Endodermal cell (in vitro differentiated cells): ENCODE measurements around the gene SRPX. TPM values are rescaled to one million over a fixed set of nuclear protein-coding genes. Genes with fewer than 3 reads are reported as not detected.

ENCODE experiments used
- DNase-seq: peaks from one replicate; pipeline ENCODE4 v3.0.0-alpha.2; 2017
- H3K27ac ChIP-seq: 2 replicates; pipeline ENCODE4 v1.5.1; 2013; ENCODE audit warnings: mild to moderate bottlenecking, low read depth, low read length, moderate library complexity
- H3K27me3 ChIP-seq: 2 replicates; pipeline ENCODE4 v1.6.1; 2013; ENCODE audit warnings: mild to moderate bottlenecking, low read length, moderate library complexity; ENCODE audit not compliant: insufficient read depth, control insufficient read depth, poor library complexity, severe bottlenecking
- H3K36me3 ChIP-seq: 2 replicates; pipeline ENCODE4 v1.7.0; 2013; ENCODE audit warnings: mild to moderate bottlenecking, low read length, moderate library complexity; ENCODE audit not compliant: control insufficient read depth, insufficient read depth
- H3K4me1 ChIP-seq: one replicate; pipeline ENCODE4 v1.7.0; 2013; ENCODE audit warnings: low read length; ENCODE audit not compliant: control insufficient read depth, insufficient read depth
- H3K4me3 ChIP-seq: 2 replicates; pipeline ENCODE4 v1.5.1; 2013; ENCODE audit warnings: mild to moderate bottlenecking, low read length, moderate library complexity
- H3K9ac ChIP-seq: 2 replicates; pipeline ENCODE4 v1.6.1; 2013; ENCODE audit warnings: mild to moderate bottlenecking, low read length, moderate library complexity; ENCODE audit not compliant: poor library complexity, severe bottlenecking; ENCODE audit errors: extremely low read depth
- H3K9me3 ChIP-seq: 2 replicates; pipeline ENCODE4 v1.6.1; 2013; ENCODE audit warnings: mild to moderate bottlenecking, low read length, moderate library complexity; ENCODE audit not compliant: control insufficient read depth
- H3K27ac Mint-ChIP-seq: 2 replicates; pipeline ENCODE4 v1.8.0; 2020; ENCODE audit warnings: mixed read lengths
- H3K27me3 Mint-ChIP-seq: 2 replicates; pipeline ENCODE4 v1.8.0; 2021; ENCODE audit warnings: mild to moderate bottlenecking, mixed read lengths; ENCODE audit not compliant: insufficient read depth
- H3K36me3 Mint-ChIP-seq: 2 replicates; pipeline ENCODE4 v1.8.0; 2020; ENCODE audit warnings: low read depth, mixed read lengths
- H3K4me1 Mint-ChIP-seq: 2 replicates; pipeline ENCODE4 v1.8.0; 2020; ENCODE audit warnings: mixed read lengths
- H3K4me3 Mint-ChIP-seq: 2 replicates; pipeline ENCODE4 v1.8.0; 2020; ENCODE audit warnings: mild to moderate bottlenecking, moderate library complexity, mixed read lengths
- H3K9me3 Mint-ChIP-seq: 2 replicates; pipeline ENCODE4 v1.8.0; 2020; ENCODE audit warnings: mild to moderate bottlenecking, mixed read lengths
- CTCF ChIP-seq: fragments of 200-600 bp; sonication (generic); conservative IDR thresholded peaks from 2 replicates; pipeline ENCODE4 v1.5.0; 2021; ENCODE audit warnings: antibody characterized with exemption, mild to moderate bottlenecking
- WGBS, 2 experiments: methylation state at CpG; one replicate each; pipeline versions ENCODE4 v1.1.5 to v1.1.7; 2013; ENCODE audit warnings: missing lambda C conversion rate in 2 of 2, mixed read lengths in 1 of 2; ENCODE audit not compliant: insufficient coverage in 1 of 2, insufficient read length in 1 of 2; 5-methylcytosine and 5-hydroxymethylcytosine counted together
- total RNA-seq, 2 donors: library from RNA; stranded (reverse); fragmentation: NEBNext Ultra II Directional in 1 of 2; extraction: Animal tissue kit (Norgen Biotek cat#: 25700) in 1 of 2; gene quantifications; 2 replicates in 1 of 2; 3 replicates in 1 of 2; pipeline ENCODE4 v1.2.1, GENCODE V29; 2021

Gene SRPX
- total RNA-seq, 2 donors from 2014 or later = 1.8 to 3.4 TPM

GRCh38 chrX:38249965-38250364 is 29.3 kb upstream of the SRPX start:
- Mint-ChIP-seq H3K4me3 (no peak overlapping the region), H3K27ac (no peak overlapping the region), H3K9me3 (peaks cover 47% of the 10 kb centered on the region), H3K36me3 (no peaks in the 10 kb centered on the region), H3K27me3 (no peaks in the 10 kb centered on the region), H3K4me1 (no peaks in the 10 kb centered on the region)
- Histone ChIP-seq H3K9ac (no peak overlapping the region), H3K27me3 (no peaks in the 10 kb centered on the region), H3K36me3 (no peaks in the 10 kb centered on the region), H3K9me3 (no peaks in the 10 kb centered on the region), H3K4me3 (no peak overlapping the region), H3K27ac (no peak overlapping the region), H3K4me1 (no peaks in the 10 kb centered on the region)
- no peak for DNase-seq
- no peak for TF ChIP-seq CTCF
- 89% methylated on average over 2 of the region's 2 CpGs; no CpG with 5 or more reads in 1 of the 2 experiments for WGBS, 2 experiments

- Histone ChIP-seq H3K4me3 (no peak overlapping the region), H3K27ac (no peak overlapping the region), H3K4me1 (no peaks in the 10 kb centered on the region), H3K27me3 (no peaks in the 10 kb centered on the region), H3K9ac (no peak overlapping the region), H3K9me3 (no peaks in the 10 kb centered on the region), H3K36me3 (no peaks in the 10 kb centered on the region)
- no peak overlapping the region for H3K4me3 Mint-ChIP-seq
- no peak for TF ChIP-seq CTCF
- H3K4me1 Mint-ChIP-seq = no peaks in the 10 kb centered on the region
- H3K27me3 Mint-ChIP-seq = no peaks in the 10 kb centered on the region
- DNase-seq = no peak
- WGBS, 2 experiments = 89% methylated on average over 2 of the region's 2 CpGs; no CpG with 5 or more reads in 1 of the 2 experiments
- H3K36me3 Mint-ChIP-seq = no peaks in the 10 kb centered on the region
- no peak overlapping the region for H3K27ac Mint-ChIP-seq
- peaks cover 45% of the 10 kb centered on the region for H3K9me3 Mint-ChIP-seq
Observed at GRCh38 chrX:38247051-38247450, 26.4 kb upstream of the SRPX start.

- H3K36me3 ChIP-seq = no peaks in the 10 kb centered on the region
- no peak for DNase-seq
- H3K9me3 Mint-ChIP-seq = peaks cover 35% of the 10 kb centered on the region
- no peak overlapping the region for H3K4me3 Mint-ChIP-seq
- H3K27me3 ChIP-seq = no peaks in the 10 kb centered on the region
- no peak overlapping the region for H3K4me3 ChIP-seq
- no peaks in the 10 kb centered on the region for H3K4me1 Mint-ChIP-seq
- no peak for TF ChIP-seq CTCF
- no peaks in the 10 kb centered on the region for H3K9me3 ChIP-seq
- H3K27me3 Mint-ChIP-seq = no peaks in the 10 kb centered on the region
- H3K36me3 Mint-ChIP-seq = no peaks in the 10 kb centered on the region
- H3K27ac ChIP-seq = no peak overlapping the region
- H3K9ac ChIP-seq = no peak overlapping the region
- H3K4me1 ChIP-seq = no peaks in the 10 kb centered on the region
- WGBS, 2 experiments = 100% methylated on average over 2 of the region's 2 CpGs; no CpG with 5 or more reads in 1 of the 2 experiments
- H3K27ac Mint-ChIP-seq = no peak overlapping the region
Observed at GRCh38 chrX:38240541-38240940, 19.9 kb upstream of the SRPX start.
